HG02571 (cell line): ENCODE results near the gene NGLY1.

ENCODE experiments used
- ATAC-seq: cut with Tn5 transposase; IDR thresholded peaks from one replicate; pipeline ENCODE4 v1.9.1; 2021; ENCODE audit warnings: mild to moderate bottlenecking, moderate library complexity; ENCODE audit not compliant: unreplicated experiment

The NGLY1 gene

GRCh38 chr3:25713341-25713985, 69.8 kb downstream of the NGLY1 start:
- no peak for ATAC-seq

- no peak for ATAC-seq
These were observed 72.2 kb downstream of the NGLY1 start for GRCh38 chr3:25711090-25711489.

- ATAC-seq: no peak
These were observed 75.2 kb downstream of the NGLY1 start for GRCh38 chr3:25708036-25708435.

- no peak for ATAC-seq
These were observed 75.8 kb downstream of the NGLY1 start for GRCh38 chr3:25707268-25707926.

GRCh38 chr3:25706213-25706612, 77.0 kb downstream of the NGLY1 start:
- ATAC-seq: no peak

- no peak for ATAC-seq
These were observed 85.7 kb downstream of the NGLY1 start for GRCh38 chr3:25697553-25697952.

- ATAC-seq: no peak
These were observed 87.4 kb downstream of the NGLY1 start for GRCh38 chr3:25695731-25696420.

GRCh38 chr3:25693238-25693637, 90.0 kb downstream of the NGLY1 start:
- ATAC-seq: no peak

- no peak for ATAC-seq
These were observed 90.9 kb downstream of the NGLY1 start for GRCh38 chr3:25692341-25692740.

- no peak for ATAC-seq
These were observed 92.3 kb downstream of the NGLY1 start for GRCh38 chr3:25690768-25691533.

- no peak for ATAC-seq
These were observed 94.0 kb downstream of the NGLY1 start for GRCh38 chr3:25689226-25689625.

- ATAC-seq: no peak
These were observed 95.5 kb downstream of the NGLY1 start for GRCh38 chr3:25687742-25688141.

GRCh38 chr3:25686766-25687165, 96.5 kb downstream of the NGLY1 start:
- no peak for ATAC-seq

- no peak for ATAC-seq
These were observed 99.4 kb downstream of the NGLY1 start for GRCh38 chr3:25683882-25684281.

GRCh38 chr3:25683410-25683809, 99.8 kb downstream of the NGLY1 start:
- ATAC-seq: no peak

GRCh38 chr3:25679642-25680302, 103.5 kb downstream of the NGLY1 start:
- ATAC-seq: no peak

GRCh38 chr3:25679166-25679565, 104.1 kb downstream of the NGLY1 start:
- no peak for ATAC-seq

GRCh38 chr3:25678581-25678980, 104.7 kb downstream of the NGLY1 start:
- ATAC-seq: no peak

- ATAC-seq: no peak
These were observed 106.1 kb downstream of the NGLY1 start for GRCh38 chr3:25677121-25677520.

GRCh38 chr3:25674670-25675069, 108.6 kb downstream of the NGLY1 start:
- ATAC-seq: no peak

GRCh38 chr3:25673738-25674298, 109.4 kb downstream of the NGLY1 start:
- ATAC-seq: no peak
